Uterus (tissue), 2 donors: ENCODE measurements around the gene RHBDD2.

Source experiments
- POLR2A ChIP-seq, 2 donors: fragments of 450-650 bp; IDR thresholded peaks; one replicate each; pipeline ENCODE4 v1.6.1; 2016; ENCODE audit warnings: antibody characterized with exemption in 2 of 2, mild to moderate bottlenecking in 1 of 2, moderate library complexity in 1 of 2
- TF ChIP-seq, protein P1 (sequence below), 4 experiments: fragments of 200-600 bp in 2 of 4; fragments of 450-650 bp in 2 of 4; sonication (generic) in 2 of 4; IDR thresholded peaks; one replicate each; pipeline ENCODE4 v1.5.1; 2016 to 2019; ENCODE audit warnings: antibody characterized with exemption in 4 of 4, mild to moderate bottlenecking in 2 of 4, moderate library complexity in 1 of 4

GRCh38 chr7:75889223-75889825, 10.5 kb downstream of the RHBDD2 start:
- TF ChIP-seq, protein P1, sequence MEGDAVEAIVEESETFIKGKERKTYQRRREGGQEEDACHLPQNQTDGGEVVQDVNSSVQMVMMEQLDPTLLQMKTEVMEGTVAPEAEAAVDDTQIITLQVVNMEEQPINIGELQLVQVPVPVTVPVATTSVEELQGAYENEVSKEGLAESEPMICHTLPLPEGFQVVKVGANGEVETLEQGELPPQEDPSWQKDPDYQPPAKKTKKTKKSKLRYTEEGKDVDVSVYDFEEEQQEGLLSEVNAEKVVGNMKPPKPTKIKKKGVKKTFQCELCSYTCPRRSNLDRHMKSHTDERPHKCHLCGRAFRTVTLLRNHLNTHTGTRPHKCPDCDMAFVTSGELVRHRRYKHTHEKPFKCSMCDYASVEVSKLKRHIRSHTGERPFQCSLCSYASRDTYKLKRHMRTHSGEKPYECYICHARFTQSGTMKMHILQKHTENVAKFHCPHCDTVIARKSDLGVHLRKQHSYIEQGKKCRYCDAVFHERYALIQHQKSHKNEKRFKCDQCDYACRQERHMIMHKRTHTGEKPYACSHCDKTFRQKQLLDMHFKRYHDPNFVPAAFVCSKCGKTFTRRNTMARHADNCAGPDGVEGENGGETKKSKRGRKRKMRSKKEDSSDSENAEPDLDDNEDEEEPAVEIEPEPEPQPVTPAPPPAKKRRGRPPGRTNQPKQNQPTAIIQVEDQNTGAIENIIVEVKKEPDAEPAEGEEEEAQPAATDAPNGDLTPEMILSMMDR (IDR thresholded peaks at IDR 0.05) = no peak
- TF ChIP-seq POLR2A (IDR thresholded peaks at IDR 0.05) = no peak
